Stimulated activated CD4-positive, alpha-beta T cell treated with anti-CD3 and anti-CD28 coated beads, Interleukin-1b, Interleukin-23, amount 100 ng/mL, for 48 hours (primary cell): Measurements from ENCODE around the gene GADD45G.

Experiments used
- DNase-seq: peaks from one replicate; pipeline ENCODE4 v3.0.0-alpha.2; 2020

Gene GADD45G

DNA sequence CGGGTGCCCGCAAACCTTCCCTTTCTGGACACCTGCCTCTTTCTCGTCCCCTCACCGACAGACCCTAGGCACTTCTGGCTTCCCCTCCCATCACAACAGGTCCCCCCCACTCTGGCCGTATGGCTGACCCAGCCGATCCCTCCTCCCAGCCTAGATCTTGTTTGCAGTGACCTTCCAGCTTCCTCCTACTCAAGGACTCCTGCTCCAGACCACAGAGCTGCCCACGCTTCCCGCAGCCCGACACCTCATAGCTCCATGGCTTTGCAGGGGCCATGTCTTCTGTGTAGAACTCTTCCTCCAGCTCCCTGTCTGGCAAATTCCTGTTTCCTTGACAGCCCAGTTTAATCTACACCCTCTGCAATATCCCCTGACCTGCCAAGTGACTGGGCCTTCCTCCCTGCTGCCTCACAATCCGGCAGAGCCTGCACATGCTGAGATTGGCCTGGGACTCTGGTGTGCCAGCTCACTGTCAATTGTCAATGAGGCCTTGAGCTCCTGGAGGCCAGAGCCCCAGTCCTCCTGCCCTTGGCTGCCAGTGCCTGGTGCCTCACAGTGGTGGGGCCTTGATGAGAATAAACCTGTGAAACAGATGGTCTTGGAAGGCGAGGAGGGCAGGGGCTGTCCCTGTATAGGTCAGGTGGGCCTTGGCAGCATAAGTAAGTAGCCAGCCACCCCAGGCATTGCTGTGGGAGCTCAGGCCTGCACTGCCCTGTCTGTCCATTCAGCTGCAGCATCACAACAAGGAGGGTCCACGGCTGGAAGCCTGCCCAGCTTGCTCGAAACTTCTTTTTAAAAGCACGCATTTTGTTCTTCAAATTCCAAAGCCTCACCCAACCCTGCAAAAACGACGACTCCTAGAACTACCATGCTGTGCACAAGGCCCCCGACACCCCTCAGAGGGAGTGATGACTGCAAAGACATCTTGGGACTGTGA is 50.5 kb downstream of the GADD45G start:
- DNase-seq, result no peak
